Heart right ventricle (tissue), 16 donors: ENCODE measurements around the gene GTPBP4. TPM values are rescaled to one million over a fixed set of nuclear protein-coding genes. Genes with fewer than 3 reads are reported as not detected.

Experiments used
- ATAC-seq, 8 donors: fragments of 200-7000 bp; cut with Tn5 transposase; one replicate each; pipeline ENCODE4 v1.9.1; 2020; ENCODE audit warnings: mild to moderate bottlenecking in 8 of 8, moderate library complexity in 8 of 8, moderate number of reproducible peaks in 1 of 8
- DNase-seq, 2 donors: peaks; one replicate each; pipeline ENCODE4 v3.0.0-alpha.2; 2020
- H3K27ac ChIP-seq, 10 donors: fragments of 200-600 bp; sonication (generic) in 2 of 10; one replicate each; pipeline versions ENCODE4 v1.5.0 to v1.8.0; 2020 to 2022; ENCODE audit warnings: mild to moderate bottlenecking in 3 of 10
- H3K27me3 ChIP-seq, 7 donors: fragments of 200-600 bp; one replicate each; pipeline ENCODE4 v1.8.0; 2021 to 2022; ENCODE audit warnings: mild to moderate bottlenecking in 2 of 7
- H3K36me3 ChIP-seq, 9 donors: fragments of 200-600 bp; sonication (generic) in 1 of 9; one replicate each; pipeline versions ENCODE4 v1.5.0 to v1.8.0; 2020 to 2022; ENCODE audit warnings: mild to moderate bottlenecking in 2 of 9
- H3K4me1 ChIP-seq, 9 donors: fragments of 200-600 bp; sonication (generic) in 1 of 9; one replicate each; pipeline versions ENCODE4 v1.5.0 to v1.8.0; 2020 to 2022; ENCODE audit warnings: mild to moderate bottlenecking in 4 of 9
- H3K4me3 ChIP-seq, 10 donors: fragments of 200-600 bp; sonication (generic) in 2 of 10; one replicate each; pipeline versions ENCODE4 v1.5.0 to v1.8.0; 2020 to 2022; ENCODE audit warnings: mild to moderate bottlenecking in 7 of 10, moderate library complexity in 2 of 10
- H3K9me3 ChIP-seq, 11 donors: fragments of 200-600 bp in 10 of 11; sonication (generic) in 2 of 11; one replicate each; pipeline versions ENCODE4 v1.5.0 to v1.8.0; 2013 to 2022; ENCODE audit warnings: mild to moderate bottlenecking in 2 of 11, control low read depth in 1 of 11, moderate library complexity in 1 of 11
- CTCF ChIP-seq, 9 donors: fragments of 200-600 bp; sonication (generic) in 2 of 9; IDR thresholded peaks; one replicate each; pipeline versions ENCODE4 v1.5.0 to v1.8.0; 2021 to 2022; ENCODE audit warnings: antibody characterized with exemption in 9 of 9, mild to moderate bottlenecking in 5 of 9, moderate library complexity in 1 of 9
- WGBS, 2 donors: extraction: QIAGEN DNeasy Blood & Tissue Kit; methylation state at CpG; one replicate each; pipeline ENCODE4 v1.1.7; 2013; ENCODE audit warnings: inconsistent platforms in 1 of 2; 5-methylcytosine and 5-hydroxymethylcytosine counted together
- intact Hi-C, 10 donors: fragments of 100-400 bp; cut with DNase I; formaldehyde crosslinking; loops; one replicate each; pipeline versions ENCODE4 v1.11.1 to v1.14.2; 2022
- polyA plus RNA-seq, 2 donors: library from polyadenylated mRNA; stranded (reverse); fragments of 200-250 nt; gene quantifications; one replicate each; pipeline ENCODE4 v1.2.3, GENCODE V29; 2013
- total RNA-seq, 10 donors: library from RNA; stranded (reverse); fragmentation: NEBNext Ultra II Directional in 3 of 10; extraction: Animal tissue kit (Norgen Biotek cat#: 25700) in 3 of 10; gene quantifications; one replicate each; pipeline versions ENCODE4 v1.2.1 to v1.2.4, GENCODE V29; 2021 to 2023
- donor health status: Arrhythmogenic right ventricular cardiomyopathy.
- donor health status: ischemic (EF 13 %, LVEDD 7.1; RV severe dilation, severe dysfunction).
- donor health status: healthy with polysubstance abuse.
- donor health status: DM: no; HTN: yes; CAD: no.
- donor health status: DM: no; HTN: no; CAD: no.
- donor health status: ischemic (EF 25% LVEDD 6.9; RV normal size, moderate dysfunction).
- donor health status: ischemic (EF 25% LVEDD 5.7; RV mildly dilated, moderate dysfunction).
- donor health status: healthy.
- donor health status: DM: yes; HTN: yes; CAD: no.
- donor health status: Ischemic cardiomyopathy.
- donor health status: ischemic (EF 35%, LVEDD 5.7; RV mildly dilated, moderate dysfunction).
- donor health status: nonischemic (EF 11% LVEDD 7.7; RV severe dilation, severe dysfunction).
- donor health status: DM: yes; HTN: yes; CAD: no.
- donor health status: PGD.
- donor health status: ischemic (EF 29% LVEDD 5.4; RV normal size, mild dysfunction).
- donor health status: nonischemic (EF 23%, LVEDD 6.1; RV moderate dilation, normal function).

The GTPBP4 gene
- total and polyA plus RNA-seq, 12 donors: 13.0 to 44.9 (median 29.4) TPM

- WGBS, 2 donors: 69 to 74% methylated on average over 14 of the region's 14 CpGs
Observed at GRCh38 chr10:944034-944831, 44.0 kb upstream of the GTPBP4 start.

GRCh38 chr10:945778-946177 is 42.5 kb upstream of the GTPBP4 start:
- H3K27me3 ChIP-seq: peaks cover 0 to under 1% (median 0%) of the 10 kb centered on the region in 7 donors
- H3K4me3 ChIP-seq: no peak overlapping the region
- DNase-seq (no peak), ATAC-seq (no peak)
- no peaks in the 10 kb centered on the region for H3K9me3 ChIP-seq
- intact Hi-C loops: no loop called here
- no peak overlapping the region for H3K27ac ChIP-seq
- peaks cover 0 to 16% (median 0%) of the 10 kb centered on the region in 9 donors for H3K4me1 ChIP-seq
- 92 to 95% methylated on average over 6 of the region's 6 CpGs for whole genome bisulfite sequencing, 2 donors
- no peaks in the 10 kb centered on the region for H3K36me3 ChIP-seq
- TF ChIP-seq CTCF (IDR thresholded peaks at IDR 0.05): no peak

More at GRCh38 chr10:944034-944831, 44.0 kb upstream of the GTPBP4 start:
- H3K27me3 ChIP-seq: no peaks in the 10 kb centered on the region
- peak overlapping the region in 8 of 10 donors; percentile 22 to 78 (median 63) for H3K27ac ChIP-seq
- DNase-seq (peak; percentile 54 to 60), ATAC-seq (peak; percentile 53 to 93 (median 86))
- H3K4me1 ChIP-seq: peaks cover 0 to 16% (median 0%) of the 10 kb centered on the region in 9 donors
- no peaks in the 10 kb centered on the region for H3K9me3 ChIP-seq
- intact Hi-C loops: no loop called here
- H3K4me3 ChIP-seq: peak overlapping the region in 5 of 10 donors; percentile 7 to 39 (median 15)
- H3K36me3 ChIP-seq: no peaks in the 10 kb centered on the region
- TF ChIP-seq CTCF (IDR thresholded peaks at IDR 0.05): no peak

- ATAC-seq (no peak), DNase-seq (no peak)
- TF ChIP-seq CTCF (IDR thresholded peaks at IDR 0.05): no peak
- peaks cover 0 to 8% (median 0%) of the 10 kb centered on the region in 7 donors for H3K27me3 ChIP-seq
- H3K4me3 ChIP-seq: no peak overlapping the region
- intact Hi-C loops: no loop called here
- WGBS, 2 donors: 85 to 86% methylated on average over 9 of the region's 9 CpGs
- H3K9me3 ChIP-seq: no peaks in the 10 kb centered on the region
- H3K36me3 ChIP-seq: no peaks in the 10 kb centered on the region
- H3K27ac ChIP-seq: no peak overlapping the region
- H3K4me1 ChIP-seq: peaks cover 0 to 16% (median 0%) of the 10 kb centered on the region in 9 donors
Observed at GRCh38 chr10:947051-947450, 41.2 kb upstream of the GTPBP4 start.

GRCh38 chr10:947881-948280 is 40.4 kb upstream of the GTPBP4 start:
- no peak overlapping the region for H3K4me3 ChIP-seq
- no peaks in the 10 kb centered on the region for H3K9me3 ChIP-seq
- intact Hi-C loops: no loop called here
- ATAC-seq: no peak
- WGBS, 2 donors: 92 to 96% methylated on average over 10 of the region's 10 CpGs
- no peak for DNase-seq
- H3K36me3 ChIP-seq: no peaks in the 10 kb centered on the region
- H3K27me3 ChIP-seq: peaks cover 0 to 8% (median 0%) of the 10 kb centered on the region in 7 donors
- H3K4me1 ChIP-seq: peaks cover 0 to 16% (median 0%) of the 10 kb centered on the region in 9 donors
- H3K27ac ChIP-seq: no peak overlapping the region
- TF ChIP-seq CTCF (IDR thresholded peaks at IDR 0.05): no peak
